HUES64 (cell line): Measurements from ENCODE around the gene CCDC77.

Experiments used
- H3K27ac ChIP-seq: 2 replicates; pipeline ENCODE4 v1.7.0; 2013; ENCODE audit warnings: low read depth, low read length, inconsistent platforms
- H3K27me3 ChIP-seq: 2 replicates; pipeline ENCODE4 v1.6.1; 2013; ENCODE audit warnings: mild to moderate bottlenecking, low read length; ENCODE audit not compliant: insufficient read depth
- H3K36me3 ChIP-seq: 2 replicates; pipeline ENCODE4 v1.6.1; 2013; ENCODE audit warnings: mild to moderate bottlenecking, low read length; ENCODE audit not compliant: insufficient read depth
- H3K4me1 ChIP-seq: 2 replicates; pipeline ENCODE4 v1.6.1; 2013; ENCODE audit warnings: mild to moderate bottlenecking, low read length, moderate library complexity; ENCODE audit not compliant: insufficient read depth
- H3K4me3 ChIP-seq: 2 replicates; pipeline ENCODE4 v1.5.1; 2013; ENCODE audit warnings: mild to moderate bottlenecking, low read length, moderate library complexity
- H3K9ac ChIP-seq: 2 replicates; pipeline ENCODE4 v1.6.1; 2013; ENCODE audit warnings: mild to moderate bottlenecking, low read depth, low read length
- H3K9me3 ChIP-seq: 2 replicates; pipeline ENCODE4 v1.6.1; 2013; ENCODE audit warnings: low read depth, low read length; ENCODE audit not compliant: insufficient read depth
- WGBS: fragments of 150-250, 120-280 bp; methylation state at CpG from one replicate; pipeline ENCODE4 v1.1.7; 2013; ENCODE audit warnings: missing lambda C conversion rate; 5-methylcytosine and 5-hydroxymethylcytosine counted together

Gene CCDC77

GRCh38 chr12:454833-455232 is 53.4 kb downstream of the CCDC77 start:
- Histone ChIP-seq H3K27me3 (peaks cover 24% of the 10 kb centered on the region), H3K4me3 (no peak overlapping the region), H3K9me3 (peaks cover 7% of the 10 kb centered on the region; the same call in 1 of the 2 replicates), H3K9ac (no peak overlapping the region), H3K36me3 (no peaks in the 10 kb centered on the region), H3K4me1 (no peaks in the 10 kb centered on the region), H3K27ac (no peak overlapping the region)
- 60% methylated on average over 1 of the region's 1 CpG for WGBS

GRCh38 chr12:455821-456220 is 54.4 kb downstream of the CCDC77 start:
- H3K4me3 ChIP-seq = no peak overlapping the region
- peaks cover 7% of the 10 kb centered on the region; the same call in 1 of the 2 replicates for H3K9me3 ChIP-seq
- H3K4me1 ChIP-seq = no peaks in the 10 kb centered on the region
- WGBS = 64% methylated on average over 2 of the region's 2 CpGs
- no peak overlapping the region for H3K9ac ChIP-seq
- H3K27me3 ChIP-seq = peaks cover 30% of the 10 kb centered on the region
- no peak overlapping the region for H3K27ac ChIP-seq
- no peaks in the 10 kb centered on the region for H3K36me3 ChIP-seq

- Histone ChIP-seq H3K27me3 (peaks cover 41% of the 10 kb centered on the region), H3K27ac (no peak overlapping the region), H3K9ac (no peak overlapping the region), H3K4me3 (no peak overlapping the region), H3K4me1 (no peaks in the 10 kb centered on the region), H3K9me3 (0 out of 2 replicates have a peak, but pooled peaks cover 3% of the 10 kb centered on the region), H3K36me3 (no peaks in the 10 kb centered on the region)
- 83% methylated on average over 4 of the region's 4 CpGs for WGBS
Observed at GRCh38 chr12:457676-458075, 56.2 kb downstream of the CCDC77 start.

GRCh38 chr12:459050-459429 is 57.6 kb downstream of the CCDC77 start:
- H3K9ac ChIP-seq = no peak overlapping the region
- H3K4me1 ChIP-seq = no peaks in the 10 kb centered on the region
- peak overlapping the region; percentile 69 for H3K4me3 ChIP-seq
- H3K36me3 ChIP-seq = no peaks in the 10 kb centered on the region
- peaks cover 41% of the 10 kb centered on the region for H3K27me3 ChIP-seq
- no peaks in the 10 kb centered on the region for H3K9me3 ChIP-seq
- H3K27ac ChIP-seq = no peak overlapping the region
- WGBS = 85% methylated on average over 5 of the region's 5 CpGs

- WGBS = 3% methylated on average over 82 of the region's 82 CpGs
- Histone ChIP-seq H3K9me3 (no peaks in the 10 kb centered on the region), H3K9ac (peak within 1 kb of the TSS; percentile 58), H3K4me3 (peak within 1 kb of the TSS; percentile 69), H3K27me3 (peaks cover 41% of the 10 kb centered on the region), H3K36me3 (no peaks in the 10 kb centered on the region), H3K27ac (no peak within 1 kb of the TSS), H3K4me1 (peaks cover 2% of the 10 kb centered on the region; the same call in 1 of the 2 replicates)
Observed at GRCh38 chr12:459430-460258, 58.2 kb downstream of the CCDC77 start, which contains the start of gene B4GALNT3. Gene B4GALNT3 (plus strand): TSS chr12:459939. CDS start chr12:460377, 438 bp downstream.

GRCh38 chr12:460261-461230 is 59.1 kb downstream of the CCDC77 start:
- Histone ChIP-seq H3K27ac (no peak overlapping the region), H3K36me3 (no peaks in the 10 kb centered on the region), H3K9ac (peak overlapping the region; percentile 58), H3K4me1 (peaks cover 6% of the 10 kb centered on the region; the same call in 1 of the 2 replicates), H3K27me3 (peaks cover 41% of the 10 kb centered on the region), H3K4me3 (peak overlapping the region; percentile 69), H3K9me3 (no peaks in the 10 kb centered on the region)
- WGBS = under 1% methylated on average over 109 of the region's 109 CpGs

- 66% methylated on average over 13 of the region's 13 CpGs for WGBS
- peaks cover 6% of the 10 kb centered on the region; the same call in 1 of the 2 replicates for H3K4me1 ChIP-seq
- H3K9me3 ChIP-seq = no peaks in the 10 kb centered on the region
- H3K27me3 ChIP-seq = peaks cover 41% of the 10 kb centered on the region
- no peaks in the 10 kb centered on the region for H3K36me3 ChIP-seq
- H3K4me3 ChIP-seq = peak overlapping the region; percentile 69
- no peak overlapping the region for H3K27ac ChIP-seq
- H3K9ac ChIP-seq = no peak overlapping the region
Observed at GRCh38 chr12:461425-461824, 60.0 kb downstream of the CCDC77 start.

GRCh38 chr12:462936-463705 is 61.7 kb downstream of the CCDC77 start:
- Histone ChIP-seq H3K4me1 (peaks cover 6% of the 10 kb centered on the region; the same call in 1 of the 2 replicates), H3K27ac (no peak overlapping the region), H3K27me3 (peaks cover 30% of the 10 kb centered on the region), H3K4me3 (no peak overlapping the region), H3K36me3 (no peaks in the 10 kb centered on the region), H3K9me3 (no peaks in the 10 kb centered on the region), H3K9ac (no peak overlapping the region)
- 93% methylated on average over 6 of the region's 6 CpGs for WGBS

GRCh38 chr12:464484-465267 is 63.2 kb downstream of the CCDC77 start:
- Histone ChIP-seq H3K4me3 (no peak overlapping the region), H3K27ac (no peak overlapping the region), H3K9ac (no peak overlapping the region), H3K4me1 (peaks cover 6% of the 10 kb centered on the region; the same call in 1 of the 2 replicates), H3K36me3 (no peaks in the 10 kb centered on the region), H3K9me3 (no peaks in the 10 kb centered on the region), H3K27me3 (peaks cover 16% of the 10 kb centered on the region)
- 89% methylated on average over 16 of the region's 16 CpGs for WGBS

- 90% methylated on average over 7 of the region's 8 CpGs for WGBS
- peaks cover 9% of the 10 kb centered on the region for H3K27me3 ChIP-seq
- H3K4me1 ChIP-seq = peaks cover 6% of the 10 kb centered on the region; the same call in 1 of the 2 replicates
- H3K27ac ChIP-seq = no peak overlapping the region
- H3K36me3 ChIP-seq = no peaks in the 10 kb centered on the region
- H3K9me3 ChIP-seq = no peaks in the 10 kb centered on the region
- H3K9ac ChIP-seq = no peak overlapping the region
- no peak overlapping the region for H3K4me3 ChIP-seq
Observed at GRCh38 chr12:466039-466438, 64.6 kb downstream of the CCDC77 start.
